Stimulated activated effector memory CD8-positive, alpha-beta T cell treated with anti-CD3 and anti-CD28 coated beads, Interleukin-12 subunit alpha, Interleukin-12 subunit beta, amount 100 ng/mL, for 72 hours (primary cell): ENCODE results near the gene ZWILCH.

ENCODE experiments used
- ATAC-seq: fragments of 150-1000 bp; cut with Tn5 transposase; 2 replicates; pipeline ENCODE4 v1.10.0; 2021
- DNase-seq, 2 donors: peaks; one replicate each; pipeline ENCODE4 v3.0.0; 2021 to 2022; ENCODE audit warnings: low spot score in 2 of 2
- H3K27ac Mint-ChIP-seq: one replicate; pipeline ENCODE4 v1.8.0; 2022; ENCODE audit warnings: mild to moderate bottlenecking, mixed read lengths
- H3K36me3 Mint-ChIP-seq: one replicate; pipeline ENCODE4 v1.8.0; 2022; ENCODE audit warnings: mild to moderate bottlenecking, mixed read lengths
- H3K4me1 Mint-ChIP-seq: one replicate; pipeline ENCODE4 v1.8.0; 2022; ENCODE audit warnings: mixed read lengths
- H3K4me3 Mint-ChIP-seq: one replicate; pipeline ENCODE4 v1.8.0; 2022; ENCODE audit warnings: mild to moderate bottlenecking, mixed read lengths
- H3K9me3 Mint-ChIP-seq: one replicate; pipeline ENCODE4 v1.8.0; 2022; ENCODE audit warnings: mixed read lengths

The ZWILCH gene

DNA sequence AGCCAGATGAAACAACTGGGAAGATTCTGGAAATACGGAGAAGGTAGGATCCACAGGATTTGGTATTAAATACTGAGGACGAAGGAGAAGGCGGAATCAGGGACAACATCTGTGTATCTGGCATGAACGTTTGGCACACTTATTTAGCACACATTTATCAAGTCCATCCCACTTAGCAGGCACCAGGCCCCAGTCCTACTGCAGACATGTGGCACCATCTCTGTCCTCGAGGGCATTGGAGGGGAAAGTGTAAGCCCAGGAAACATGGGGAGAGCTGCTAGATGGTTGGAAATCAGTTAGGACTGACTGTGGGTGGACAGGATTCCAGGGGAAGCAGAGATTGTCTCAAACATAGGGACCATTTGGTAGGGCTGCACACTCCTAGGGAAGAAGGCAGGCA, 89.7 kb downstream of the ZWILCH start:
- Mint-ChIP-seq H3K9me3 (no peaks in the 10 kb centered on the region), H3K4me3 (no peak overlapping the region), H3K27ac (no peak overlapping the region), H3K4me1 (peaks cover 7% of the 10 kb centered on the region), H3K36me3 (no peaks in the 10 kb centered on the region)
- ATAC-seq (no peak), DNase-seq (no peak)

DNA sequence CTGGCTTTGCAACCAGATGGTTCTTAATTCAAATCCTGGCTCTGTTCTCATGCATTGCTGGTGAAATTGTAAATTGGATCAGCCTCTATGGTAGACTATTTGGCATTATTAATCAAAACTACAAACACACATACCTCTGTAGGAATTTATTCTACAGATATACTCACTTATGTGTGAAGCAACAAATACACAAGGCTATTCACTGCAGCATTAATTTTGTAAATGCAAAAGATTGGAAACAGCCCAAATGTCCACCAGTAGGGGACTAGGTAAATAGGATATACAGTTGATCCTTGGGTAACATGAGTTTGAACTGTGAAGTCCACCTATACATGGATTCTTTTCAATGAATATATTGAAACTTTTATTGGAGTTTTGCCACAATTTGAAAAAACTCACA, 90.2 kb downstream of the ZWILCH start:
- H3K9me3 Mint-ChIP-seq = no peaks in the 10 kb centered on the region
- H3K27ac Mint-ChIP-seq = no peak overlapping the region
- no peak overlapping the region for H3K4me3 Mint-ChIP-seq
- ATAC-seq (no peak), DNase-seq (no peak)
- peaks cover 7% of the 10 kb centered on the region for H3K4me1 Mint-ChIP-seq
- no peaks in the 10 kb centered on the region for H3K36me3 Mint-ChIP-seq

DNA sequence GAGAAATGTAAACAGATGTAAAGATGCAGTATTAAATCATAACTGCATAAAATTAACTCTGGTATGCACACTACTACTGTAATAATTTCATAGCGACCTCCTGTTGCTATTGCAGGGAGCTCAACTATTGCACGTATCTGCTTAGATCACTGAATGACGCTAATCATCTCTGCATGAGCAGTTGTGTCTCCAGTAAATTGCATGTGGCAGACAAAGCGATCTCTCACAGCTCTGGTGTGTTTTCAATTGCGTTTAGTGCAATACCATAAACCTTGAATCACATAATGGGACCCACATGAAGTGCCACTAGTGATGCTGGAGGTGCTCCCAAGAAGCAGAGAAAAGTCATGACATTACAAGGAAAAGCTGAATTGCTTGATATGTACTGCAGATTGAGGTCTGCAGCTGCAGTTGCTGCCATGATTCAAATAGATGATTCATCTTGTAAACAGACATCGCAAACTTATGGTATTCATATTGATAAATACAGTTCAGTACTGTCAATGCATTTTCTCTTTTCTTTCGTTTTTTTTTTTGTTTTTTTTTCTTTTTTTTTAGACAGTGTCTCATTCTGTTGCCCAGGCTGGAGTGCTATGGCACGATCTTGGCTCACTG, 90.9 kb downstream of the ZWILCH start:
- Mint-ChIP-seq H3K4me1 (peaks cover 7% of the 10 kb centered on the region), H3K9me3 (no peaks in the 10 kb centered on the region), H3K27ac (no peak overlapping the region), H3K36me3 (no peaks in the 10 kb centered on the region), H3K4me3 (no peak overlapping the region)
- DNase-seq (no peak), ATAC-seq (no peak)

DNA sequence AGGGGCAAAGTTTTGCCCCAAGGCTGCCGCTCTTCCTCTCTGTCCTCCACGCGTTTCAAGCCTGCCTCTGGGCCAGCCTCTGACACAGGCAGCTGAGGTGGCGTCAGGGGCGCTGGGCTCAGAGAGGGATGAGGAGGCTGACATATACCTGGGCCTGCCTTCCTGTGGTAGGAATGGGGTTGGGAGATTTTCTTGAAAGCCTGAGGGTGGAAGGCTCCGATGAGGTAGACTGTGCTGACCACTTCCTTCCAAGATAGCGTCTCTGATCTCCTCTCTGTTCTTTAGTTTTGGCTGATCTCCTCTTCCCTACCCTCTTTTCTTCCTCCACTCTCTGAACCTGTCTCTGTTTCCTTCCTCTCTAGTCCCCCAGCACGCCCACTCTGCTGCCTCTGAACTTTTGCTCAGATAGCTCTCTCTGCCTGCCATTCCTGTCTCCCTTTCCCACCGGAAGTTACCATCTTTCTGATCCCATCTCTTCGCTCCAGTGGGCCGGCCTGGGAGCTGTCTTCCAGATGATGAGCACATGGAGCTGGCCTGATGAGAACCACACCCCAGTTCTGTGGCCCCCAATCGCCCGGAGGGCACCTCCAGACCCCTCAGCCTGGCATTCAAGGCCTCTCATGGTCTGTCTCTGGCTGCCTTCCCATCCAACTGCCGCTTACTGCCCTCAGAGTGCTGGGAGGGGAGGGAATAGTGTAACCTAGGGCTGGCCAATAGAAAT, 93.1 kb downstream of the ZWILCH start:
- peak overlapping the region; percentile 29 for H3K27ac Mint-ChIP-seq
- ATAC-seq (peak; percentile 27), DNase-seq (no peak)
- peaks cover 7% of the 10 kb centered on the region for H3K4me1 Mint-ChIP-seq
- no peaks in the 10 kb centered on the region for H3K9me3 Mint-ChIP-seq
- H3K4me3 Mint-ChIP-seq = no peak overlapping the region
- no peaks in the 10 kb centered on the region for H3K36me3 Mint-ChIP-seq
